Measurements from ENCODE around the gene CTRB1.

The CTRB1 gene

GRCh38 chr16:75218256-75219076 lies at the start of gene CTRB1:
CTRB1 (plus strand) TSS chr16:75218988; CDS start chr16:75219008, 20 bp downstream.
- DNase-seq = no peak

GRCh38 chr16:75169899-75170405 lies 48.8 kb upstream of the CTRB1 start:
- no peak for DNase-seq

GRCh38 chr16:75172578-75172977 lies 46.2 kb upstream of the CTRB1 start:
- DNase-seq = no peak

GRCh38 chr16:75175074-75175473 lies 43.7 kb upstream of the CTRB1 start:
- DNase-seq = no peak

- DNase-seq = no peak
Measured at GRCh38 chr16:75176926-75177325, 41.9 kb upstream of the CTRB1 start.

GRCh38 chr16:75179208-75179607 lies 39.6 kb upstream of the CTRB1 start:
- no peak for DNase-seq

GRCh38 chr16:75181630-75182029 lies 37.2 kb upstream of the CTRB1 start:
- peak; percentile 64 for DNase-seq

- no peak for DNase-seq
Measured at GRCh38 chr16:75188832-75189477, 29.8 kb upstream of the CTRB1 start.

- DNase-seq = no peak
Measured at GRCh38 chr16:75189638-75190245, 29.0 kb upstream of the CTRB1 start.

- DNase-seq = no peak
Measured at GRCh38 chr16:75192606-75193264, 26.1 kb upstream of the CTRB1 start.

GRCh38 chr16:75193265-75193650 lies 25.5 kb upstream of the CTRB1 start:
- DNase-seq = no peak

GRCh38 chr16:75193730-75194444 lies 24.9 kb upstream of the CTRB1 start:
- DNase-seq = no peak

- no peak for DNase-seq
Measured at GRCh38 chr16:75195811-75196790, 22.7 kb upstream of the CTRB1 start.

- DNase-seq = no peak
Measured at GRCh38 chr16:75196836-75197235, 22.0 kb upstream of the CTRB1 start.

GRCh38 chr16:75197522-75198134 lies 21.2 kb upstream of the CTRB1 start:
- DNase-seq = peak; percentile 47

GRCh38 chr16:75198135-75198600 lies 20.6 kb upstream of the CTRB1 start:
- DNase-seq = peak; percentile 39

GRCh38 chr16:75202069-75202590 lies 16.7 kb upstream of the CTRB1 start:
- DNase-seq = no peak

GRCh38 chr16:75203096-75203495 lies 15.7 kb upstream of the CTRB1 start:
- DNase-seq = no peak

GRCh38 chr16:75203667-75204409 lies 14.9 kb upstream of the CTRB1 start:
- peak; percentile 33 for DNase-seq

- DNase-seq = no peak
Measured at GRCh38 chr16:75204410-75204758, 14.4 kb upstream of the CTRB1 start.

Data from hematopoietic multipotent progenitor cell treated with erythropoietin and hydrocortisone succinate and interleukin-3 and kit ligand, for 4 days (in vitro differentiated cells).